GM12878 (cell line): ENCODE data around the gene SPINDOC. TPM values are rescaled to one million over a fixed set of nuclear protein-coding genes. Genes with fewer than 3 reads are reported as not detected.

ENCODE experiments used
- ATAC-seq: fragments of 200-7000 bp; cut with Tn5 transposase; 3 replicates; pipeline ENCODE4 v1.9.1; 2020; ENCODE audit warnings: mild to moderate bottlenecking, moderate library complexity
- BruUV-seq: library from RNA; stranded (reverse); fragments of 400-500 nt; replicated peaks from 2 replicates; lab custom pipeline; 2021; lab: Mats Ljungman, UMichigan
- CTCF ChIA-PET: fragments of 300-600 bp; sonication (Branson Sonifier 250); formaldehyde crosslinking; extraction: SDS; loops from one replicate; lab custom pipeline; 2021; ENCODE audit warnings: inconsistent platforms; lab: Yijun Ruan, JAX
- POLR2A ChIA-PET: fragments of 350-600 bp; formaldehyde crosslinking; extraction: SDS; loops from one replicate; lab custom pipeline; 2021; ENCODE audit warnings: inconsistent platforms; lab: Charles Lee
- RAD21 ChIA-PET: fragments of 300-600 bp; sonication (Branson Sonifier 250); formaldehyde crosslinking; loops from one replicate; lab custom pipeline; 2023; ENCODE audit warnings: antibody characterized with exemption; ENCODE audit not compliant: unreplicated experiment; lab: Charles Lee
- SMC1A ChIA-PET: fragments of 300-600 bp; sonication (Branson Sonifier 250); formaldehyde crosslinking; loops from one replicate; lab custom pipeline; 2023; ENCODE audit not compliant: unreplicated experiment, uncharacterized antibody; lab: Charles Lee
- DNase-seq: peaks from one replicate; pipeline ENCODE4 v3.0.0-alpha.2; 2011; ENCODE audit warnings: low read depth, low spot score
- FAIRE-seq: peaks from 3 replicates; lab custom pipeline; 2011; peaks lifted over from hg19 to GRCh38; lab: Jason Lieb, UNC
- H2AFZ ChIP-seq: 2 replicates; pipeline ENCODE4 v1.6.0; 2011; ENCODE audit warnings: low read depth, low read length, control low read depth; ENCODE audit not compliant: control insufficient read depth
- H3K27ac ChIP-seq: 2 replicates; pipeline ENCODE4 v1.5.1; 2011; ENCODE audit warnings: control low read depth; ENCODE audit not compliant: control insufficient read depth, insufficient read depth
- H3K27me3 ChIP-seq, 2 experiments: replicated peaks in 1 of 2; 2 replicates each; pipeline versions ENCODE4 v1.6.0 to v1.6.1; 2011; ENCODE audit warnings: low read length in 1 of 2; ENCODE audit not compliant: control insufficient read depth in 2 of 2, insufficient read depth in 2 of 2
- H3K36me3 ChIP-seq, 2 experiments: 2 replicates each; pipeline ENCODE4 v1.5.1; 2011; ENCODE audit warnings: low read length in 1 of 2; ENCODE audit not compliant: control insufficient read depth in 2 of 2, insufficient read depth in 2 of 2
- H3K4me1 ChIP-seq: 2 replicates; pipeline ENCODE4 v1.6.1; 2011; ENCODE audit warnings: mild to moderate bottlenecking, low read length, moderate library complexity, mixed read lengths; ENCODE audit not compliant: control insufficient read depth, insufficient read depth
- H3K4me2 ChIP-seq: 2 replicates; pipeline ENCODE4 v1.6.0; 2011; ENCODE audit warnings: control low read depth; ENCODE audit not compliant: control insufficient read depth, insufficient read depth
- H3K4me3 ChIP-seq: fragments of 200-600 bp; sonication (generic); 2 replicates; pipeline ENCODE4 v1.5.1; 2016
- H3K79me2 ChIP-seq: 2 replicates; pipeline ENCODE4 v1.6.0; 2011; ENCODE audit warnings: low read length; ENCODE audit not compliant: control insufficient read depth, insufficient read depth
- H3K9ac ChIP-seq: 2 replicates; pipeline ENCODE4 v1.8.0; 2011; ENCODE audit warnings: low read length, control low read depth, mixed read lengths; ENCODE audit not compliant: control insufficient read depth, insufficient read depth
- H3K9me3 ChIP-seq: replicated peaks from 3 replicates; pipeline ENCODE4 v1.5.1; 2011; ENCODE audit warnings: mild to moderate bottlenecking, low read length; ENCODE audit not compliant: control insufficient read depth, insufficient read depth
- H4K20me1 ChIP-seq: 2 replicates; pipeline ENCODE4 v1.6.0; 2011; ENCODE audit not compliant: control insufficient read depth, insufficient read depth
- ATF2 ChIP-seq: IDR thresholded peaks from 2 replicates; pipeline ENCODE4 v1.6.1; 2012; ENCODE audit warnings: low read length, inconsistent platforms
- ATF3 ChIP-seq: IDR thresholded peaks from 2 replicates; pipeline ENCODE4 v1.6.1; 2011; ENCODE audit warnings: low read depth, mild to moderate bottlenecking, low read length, moderate library complexity, borderline replicate concordance; ENCODE audit errors: extremely low read depth
- BACH1 ChIP-seq: fragments of 450-650 bp; IDR thresholded peaks from 2 replicates; pipeline ENCODE4 v1.6.1; 2017; ENCODE audit warnings: mild to moderate bottlenecking, borderline replicate concordance
- DPF2 ChIP-seq: fragments of 450-650 bp; IDR thresholded peaks from 2 replicates; pipeline ENCODE4 v1.6.1; 2017; ENCODE audit warnings: mild to moderate bottlenecking
- EGR1 ChIP-seq, 2 experiments: IDR thresholded peaks; 1 replicate in 1 of 2; 2 replicates in 1 of 2; pipeline ENCODE4 v1.6.1; 2011 to 2012; ENCODE audit warnings: low read depth in 2 of 2, low read length in 2 of 2, borderline replicate concordance in 1 of 2, mild to moderate bottlenecking in 1 of 2, moderate library complexity in 1 of 2
- HDGF ChIP-seq: fragments of 450-650 bp; IDR thresholded peaks from 2 replicates; pipeline ENCODE4 v1.6.1; 2016; ENCODE audit warnings: antibody characterized with exemption
- KLF5 ChIP-seq: fragments of 450-650 bp; IDR thresholded peaks from 2 replicates; pipeline ENCODE4 v1.6.1; 2014; ENCODE audit warnings: mild to moderate bottlenecking; ENCODE audit not compliant: partially characterized antibody
- LARP7 ChIP-seq: fragments of 450-650 bp; IDR thresholded peaks from 2 replicates; pipeline ENCODE4 v1.6.1; 2017; ENCODE audit warnings: mild to moderate bottlenecking
- MTA2 ChIP-seq: fragments of 450-650 bp; IDR thresholded peaks from 2 replicates; pipeline ENCODE4 v1.6.1; 2016; ENCODE audit warnings: low read depth, mild to moderate bottlenecking, moderate library complexity
- POLR2A ChIP-seq: IDR thresholded peaks from 2 replicates; pipeline ENCODE4 v1.6.1; 2011; ENCODE audit warnings: low read depth, mild to moderate bottlenecking, low read length
- RFX5 ChIP-seq: IDR thresholded peaks from 2 replicates; pipeline ENCODE4 v1.6.1; 2011; ENCODE audit warnings: low read depth, low read length, improper control_type of control experiment
- SMC3 ChIP-seq: IDR thresholded peaks from 2 replicates; pipeline ENCODE4 v1.6.1; 2011; ENCODE audit warnings: low read length, improper control_type of control experiment, borderline replicate concordance
- SP1 ChIP-seq: IDR thresholded peaks from one replicate; pipeline ENCODE4 v1.6.1; 2011; ENCODE audit warnings: low read depth, low read length
- STAT3 ChIP-seq: IDR thresholded peaks from 2 replicates; pipeline ENCODE4 v1.6.1; 2011; ENCODE audit warnings: low read depth, low read length, improper control_type of control experiment
- SUPT20H ChIP-seq: IDR thresholded peaks from 2 replicates; pipeline ENCODE4 v1.6.1; 2011; ENCODE audit warnings: low read depth, mild to moderate bottlenecking, low read length, moderate library complexity, borderline replicate concordance; ENCODE audit not compliant: control insufficient read depth
- WRNIP1 ChIP-seq: IDR thresholded peaks from 2 replicates; pipeline ENCODE4 v1.6.1; 2011; ENCODE audit warnings: low read depth, low read length, improper control_type of control experiment, borderline replicate concordance
- ZBED1 ChIP-seq: IDR thresholded peaks from 2 replicates; pipeline ENCODE4 v1.6.1; 2016; ENCODE audit warnings: borderline replicate concordance
- WGBS: methylation state at CpG from one replicate; pipeline ENCODE4 v1.1.6; 2016; ENCODE audit warnings: low lambda C conversion rate; ENCODE audit not compliant: insufficient replicate concordance, insufficient coverage; ENCODE audit errors: missing lambda C conversion rate; 5-methylcytosine and 5-hydroxymethylcytosine counted together
- in situ Hi-C: fragments of 300-500 bp; cut with MboI; formaldehyde crosslinking; loops from 9 replicates; pipeline ENCODE4 v1.14.3; 2018; ENCODE audit warnings: mixed read lengths
- intact Hi-C: fragments of 100-400 bp; cut with micrococcal nuclease; formaldehyde crosslinking; loops from one replicate; pipeline ENCODE4 v1.14.2; 2022; ENCODE audit not compliant: unreplicated experiment
- polyA plus RNA-seq, 11 experiments: library from polyadenylated mRNA; depleted of rRNA in 4 of 11; unstranded in 6 of 11; stranded (reverse) in 5 of 11; fragments of >200 nt; fragmentation: Nextera tagmentation in 4 of 11; fragmentation: Illumina TruSeq in 1 of 11; extraction: Ambion mirVana in 4 of 11; extraction: Trizol in 1 of 11; gene quantifications; 1 replicate in 1 of 11; 2 replicates in 10 of 11; pipeline versions ENCODE4 v1.2.1 to v1.2.3, GENCODE V29; 2011 to 2016; ENCODE audit warnings: inconsistent platforms in 2 of 11, missing spikeins in 2 of 11, low read depth in 1 of 11
- total RNA-seq, 4 experiments: library from RNA; depleted of rRNA in 3 of 4; stranded (reverse); fragments of >200 nt in 3 of 4; fragmentation: Illumina TruSeq in 1 of 4; extraction: Trizol in 1 of 4; gene quantifications; 2 replicates each; pipeline versions ENCODE4 v1.2.1 to v1.2.3, GENCODE V29; 2013 to 2021
- TF ChIP-seq, protein P1 (sequence below): fragments of 450-650 bp; IDR thresholded peaks from 2 replicates; pipeline ENCODE4 v1.6.1; 2017; ENCODE audit warnings: mild to moderate bottlenecking, moderate library complexity

The SPINDOC gene
- total and polyA plus RNA-seq, 10 of the 15 experiments (the other 5 are each of a cell fraction or from before 2014, with no cell fraction given), result 0.88 to 38.2 (median 16.9) TPM

DNA sequence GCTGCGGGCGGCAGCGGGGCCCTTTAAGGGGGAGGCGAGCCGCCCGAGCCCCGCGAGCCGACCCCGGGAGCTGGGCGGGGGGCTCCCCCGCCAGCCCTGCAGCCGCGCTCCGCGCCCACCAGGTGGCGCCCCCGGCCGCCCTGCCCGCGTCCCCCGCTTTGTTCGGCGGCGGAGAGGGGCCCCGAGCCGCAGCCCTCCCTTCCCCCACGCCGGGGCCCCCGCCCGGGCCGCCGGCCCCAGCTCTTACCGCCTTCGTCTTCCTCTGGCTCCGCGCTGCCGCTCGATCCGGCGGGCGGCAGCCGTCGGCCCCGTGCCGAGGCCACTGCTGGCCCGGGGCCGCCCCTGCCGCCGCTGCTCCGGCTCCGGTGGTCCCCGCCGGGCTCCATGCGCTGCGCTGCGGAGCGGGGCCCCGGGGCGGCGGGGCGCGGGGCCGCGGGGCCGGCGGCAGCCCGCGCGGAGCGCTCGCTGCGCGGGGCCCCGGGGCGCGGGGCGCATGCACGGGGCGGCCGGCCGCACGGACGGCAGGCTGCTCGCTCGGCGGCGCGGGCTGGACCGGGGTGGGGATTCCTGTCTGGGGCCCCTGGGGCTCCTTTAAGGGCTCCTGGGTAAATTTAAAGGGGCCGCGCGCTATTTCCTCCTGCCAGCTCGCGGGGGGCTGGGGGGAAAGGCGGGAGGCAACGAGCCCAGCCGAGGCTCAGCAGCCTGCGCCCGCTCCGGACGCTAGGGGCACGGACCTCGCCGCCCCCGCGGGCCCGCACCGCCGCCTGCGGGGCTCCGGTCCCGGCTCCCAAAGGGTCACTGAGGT, 44.8 kb upstream of the SPINDOC start, which contains the start of gene ZFTA:
Gene ZFTA, minus strand, starts transcription at position 539 of the 805 bp plus-strand sequence. Its CDS starts 153 bp downstream, at position 386.
- Histone ChIP-seq H3K9ac (peak within 1 kb of the TSS; percentile 74), H3K79me2 (no peaks in the 10 kb centered on the region; the same call in 1 of the 2 replicates), H3K36me3 (no peaks in the 10 kb centered on the region; a peak in 1 of 4 replicates), H3K4me1 (peaks cover 8% of the 10 kb centered on the region; the same call in 1 of the 2 replicates), H3K4me3 (peak within 1 kb of the TSS; percentile 86), H3K9me3 (no peaks in the 10 kb centered on the region), H4K20me1 (peaks cover 5% of the 10 kb centered on the region; the same call in 1 of the 2 replicates), H3K4me2 (peak within 1 kb of the TSS; percentile 95), H3K27me3 (peaks cover 3 to 4% of the 10 kb centered on the region in 2 experiments), H2AFZ (peak within 1 kb of the TSS; percentile 82), H3K27ac (peak within 1 kb of the TSS; percentile 44)
- ChIA-PET RAD21 (interaction anchor here (0.5 to 2.5 kb wide), 10 partner anchors 69 to 380 kb away, joined by 3 to 17 read pairs (median 4); no protein-coding TSS in a partner anchor), SMC1A (interaction anchor here (0.7 to 3.0 kb wide), 6 partner anchors 69 to 685 kb away, joined by 3 to 12 read pairs (median 3); partner anchors contain the start of gene MARK2), CTCF (interaction anchor here (0.6 to 4.4 kb wide), 15 partner anchors 14 to 446 kb away, joined by 3 to 18 read pairs (median 4); partner anchors contain the start of gene RTN3), POLR2A (interaction anchor here (0.8 kb wide), 1 partner anchor 44 kb away, joined by 3 read pairs; no protein-coding TSS in a partner anchor)
- intact Hi-C loops (loop anchor here (5.0 kb wide), 2 partner anchors 69 to 184 kb away; partner anchors contain the start of gene MARK2), in situ Hi-C loops (no loop called here)
- ATAC-seq (peak; percentile 68), FAIRE-seq (no peak), DNase-seq (no peak)
- WGBS, result under 1% methylated on average over 51 of the region's 113 CpGs
- no TSS peak for BruUV-seq
- TF ChIP-seq WRNIP1 (no peak), SMC3 (peak; percentile 46; the same call in 1 of the 2 replicates), RFX5 (no peak), HDGF (no peak), ATF3 (no peak), MTA2 (no peak), DPF2 (peak; percentile 44; the same call in 1 of the 2 replicates), SUPT20H (no peak), LARP7 (peak; percentile 82), EGR1 (IDR thresholded peaks at IDR 0.05; ENCODE audit: borderline replicate concordance in 1 of 2, low read depth in 2 of 2, low read length in 2 of 2) (peak in 1 of 2 experiments; percentile 36; a peak in 1 of 3 replicates), STAT3 (no peak), KLF5 (no peak), ATF2 (no peak), ZBED1 (no peak), BACH1 (peak; percentile 50; the same call in 1 of the 2 replicates), POLR2A (peak; percentile 29; the same call in 1 of the 2 replicates), SP1 (peak; percentile 46)
- TF ChIP-seq, protein P1, sequence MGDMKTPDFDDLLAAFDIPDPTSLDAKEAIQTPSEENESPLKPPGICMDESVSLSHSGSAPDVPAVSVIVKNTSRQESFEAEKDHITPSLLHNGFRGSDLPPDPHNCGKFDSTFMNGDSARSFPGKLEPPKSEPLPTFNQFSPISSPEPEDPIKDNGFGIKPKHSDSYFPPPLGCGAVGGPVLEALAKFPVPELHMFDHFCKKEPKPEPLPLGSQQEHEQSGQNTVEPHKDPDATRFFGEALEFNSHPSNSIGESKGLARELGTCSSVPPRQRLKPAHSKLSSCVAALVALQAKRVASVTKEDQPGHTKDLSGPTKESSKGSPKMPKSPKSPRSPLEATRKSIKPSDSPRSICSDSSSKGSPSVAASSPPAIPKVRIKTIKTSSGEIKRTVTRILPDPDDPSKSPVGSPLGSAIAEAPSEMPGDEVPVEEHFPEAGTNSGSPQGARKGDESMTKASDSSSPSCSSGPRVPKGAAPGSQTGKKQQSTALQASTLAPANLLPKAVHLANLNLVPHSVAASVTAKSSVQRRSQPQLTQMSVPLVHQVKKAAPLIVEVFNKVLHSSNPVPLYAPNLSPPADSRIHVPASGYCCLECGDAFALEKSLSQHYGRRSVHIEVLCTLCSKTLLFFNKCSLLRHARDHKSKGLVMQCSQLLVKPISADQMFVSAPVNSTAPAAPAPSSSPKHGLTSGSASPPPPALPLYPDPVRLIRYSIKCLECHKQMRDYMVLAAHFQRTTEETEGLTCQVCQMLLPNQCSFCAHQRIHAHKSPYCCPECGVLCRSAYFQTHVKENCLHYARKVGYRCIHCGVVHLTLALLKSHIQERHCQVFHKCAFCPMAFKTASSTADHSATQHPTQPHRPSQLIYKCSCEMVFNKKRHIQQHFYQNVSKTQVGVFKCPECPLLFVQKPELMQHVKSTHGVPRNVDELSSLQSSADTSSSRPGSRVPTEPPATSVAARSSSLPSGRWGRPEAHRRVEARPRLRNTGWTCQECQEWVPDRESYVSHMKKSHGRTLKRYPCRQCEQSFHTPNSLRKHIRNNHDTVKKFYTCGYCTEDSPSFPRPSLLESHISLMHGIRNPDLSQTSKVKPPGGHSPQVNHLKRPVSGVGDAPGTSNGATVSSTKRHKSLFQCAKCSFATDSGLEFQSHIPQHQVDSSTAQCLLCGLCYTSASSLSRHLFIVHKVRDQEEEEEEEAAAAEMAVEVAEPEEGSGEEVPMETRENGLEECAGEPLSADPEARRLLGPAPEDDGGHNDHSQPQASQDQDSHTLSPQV, result 0 out of 2 replicates have a peak, but pooled peaks have one; percentile 55
